NCI-H2196 treated with DMSO at 0.1 percent for 48 hours (cell line): ENCODE results near the gene SORL1.

Experiments
- DNase-seq: peaks from one replicate; lab custom pipeline; 2025; ENCODE audit not compliant: unreplicated experiment; lab: John Stamatoyannopoulos, UW

SORL1 gene

GRCh38 chr11:121426476-121427399 lies 25.4 kb upstream of the SORL1 start:
- no peak for DNase-seq

DNA sequence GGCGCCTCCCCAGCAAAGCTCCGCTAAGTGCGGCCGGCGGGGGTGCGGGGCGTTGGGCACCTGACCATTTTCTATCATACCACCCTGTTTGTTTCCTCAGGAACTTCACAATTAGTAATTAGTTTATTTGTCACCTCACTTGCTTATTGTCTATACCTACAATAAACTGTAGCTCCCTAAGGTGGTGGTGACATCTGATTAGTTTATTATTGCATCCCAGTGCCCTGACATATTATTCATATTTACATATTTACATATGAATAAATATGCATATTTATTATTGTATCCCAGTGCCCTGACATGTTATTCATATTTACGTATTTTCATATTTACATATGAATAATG lies 24.7 kb upstream of the SORL1 start:
- no peak for DNase-seq

DNA sequence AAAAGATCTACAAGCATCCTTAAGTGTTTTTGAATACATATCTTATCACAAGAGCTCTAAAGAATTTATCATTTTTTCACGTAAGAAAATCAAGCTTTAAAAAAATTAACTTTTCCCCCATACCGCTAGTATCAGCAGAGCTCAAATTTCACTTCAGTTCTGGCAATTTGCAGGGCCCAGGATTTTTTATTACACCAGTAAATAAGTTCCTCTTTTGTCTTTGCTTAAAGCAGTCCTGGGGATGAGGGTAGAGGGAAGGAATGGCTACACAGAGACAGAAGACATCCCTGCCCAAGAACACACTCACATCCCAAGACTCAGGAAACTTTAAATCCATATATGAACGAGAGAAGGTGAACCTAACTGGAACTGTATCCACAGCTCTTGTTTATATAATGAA lies 22.6 kb upstream of the SORL1 start:
- DNase-seq: no peak

- no peak for DNase-seq
Observed at GRCh38 chr11:121431820-121432526, 20.1 kb upstream of the SORL1 start.

- DNase-seq: no peak
Observed at GRCh38 chr11:121435132-121435531, 17.0 kb upstream of the SORL1 start.

DNA sequence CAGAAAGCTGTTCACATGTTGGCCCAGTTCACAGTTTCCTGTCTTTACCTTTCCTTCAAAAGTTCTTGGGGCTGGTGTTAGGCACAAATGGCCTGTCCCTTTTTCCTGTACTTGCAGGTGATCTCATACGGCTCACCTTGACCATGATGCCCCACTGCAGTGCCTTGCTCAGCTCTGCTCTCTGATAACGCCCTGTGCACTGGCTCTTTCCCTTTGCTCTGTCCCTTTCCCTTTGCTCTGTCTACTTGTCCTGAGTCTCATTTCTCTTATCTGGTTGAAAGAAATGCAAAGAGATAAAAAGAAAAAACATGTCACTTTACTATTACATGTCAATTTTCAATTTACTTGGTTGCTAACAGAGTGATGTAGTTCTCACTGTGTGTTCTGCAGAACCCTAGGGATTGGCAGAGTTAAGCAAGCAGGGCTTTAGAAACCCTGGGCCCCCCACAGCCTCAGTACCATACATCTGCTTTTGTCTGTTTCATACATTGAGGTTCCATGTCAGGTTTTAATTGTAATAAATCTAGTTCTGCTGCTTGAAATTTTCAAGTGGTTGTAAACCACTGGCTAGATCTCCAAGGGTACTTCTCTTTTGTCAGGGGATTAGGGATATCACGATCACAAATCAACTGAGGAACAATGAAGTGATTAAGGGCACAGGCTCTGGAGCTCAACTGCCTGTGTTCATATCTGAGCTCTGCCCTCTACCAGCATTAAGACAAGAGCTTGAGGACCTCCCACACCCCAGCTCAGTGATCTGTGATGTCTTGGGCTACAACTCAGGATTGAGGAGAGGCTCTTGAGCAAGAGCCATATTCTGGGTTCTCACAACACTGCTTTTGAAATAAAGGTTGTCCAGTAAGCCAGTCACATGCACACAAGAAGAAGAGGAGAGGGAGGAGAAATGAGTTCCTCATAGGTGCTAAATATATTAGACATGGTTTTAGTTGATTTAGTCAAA lies 16.3 kb upstream of the SORL1 start:
- DNase-seq: no peak

GRCh38 chr11:121437018-121437685 lies 15.0 kb upstream of the SORL1 start:
- DNase-seq: no peak

- DNase-seq: no peak
Observed at GRCh38 chr11:121437686-121438078, 14.4 kb upstream of the SORL1 start.

- no peak for DNase-seq
Observed at GRCh38 chr11:121439337-121439736, 12.8 kb upstream of the SORL1 start.

GRCh38 chr11:121439759-121440158 lies 12.4 kb upstream of the SORL1 start:
- DNase-seq: no peak

GRCh38 chr11:121441521-121441920 lies 10.6 kb upstream of the SORL1 start:
- no peak for DNase-seq

GRCh38 chr11:121443688-121444275 lies 8.3 kb upstream of the SORL1 start:
- no peak for DNase-seq

DNA sequence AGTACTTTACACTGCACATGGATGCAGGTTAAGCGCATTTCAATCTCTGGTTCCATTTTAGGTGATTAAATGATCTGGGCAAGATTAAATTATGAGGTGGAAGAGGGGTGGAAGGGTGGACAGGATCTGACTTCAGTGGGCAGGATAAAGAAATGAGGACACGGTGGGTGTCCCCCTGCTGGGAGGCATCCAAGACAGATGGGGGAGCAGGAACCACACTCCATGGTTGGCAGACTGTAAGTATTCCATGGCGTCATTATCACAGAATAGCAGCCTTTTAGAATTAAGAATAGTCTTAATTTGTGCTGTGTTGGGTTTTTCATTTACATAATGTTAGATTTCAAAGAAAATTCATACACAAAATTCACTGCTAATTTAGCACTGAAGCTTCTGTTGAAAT lies 7.6 kb upstream of the SORL1 start:
- no peak for DNase-seq

GRCh38 chr11:121445071-121445768 lies 6.9 kb upstream of the SORL1 start:
- DNase-seq: no peak

GRCh38 chr11:121446752-121447156 lies 5.4 kb upstream of the SORL1 start:
- DNase-seq: no peak

- DNase-seq: no peak
Observed at GRCh38 chr11:121448011-121448410, 4.1 kb upstream of the SORL1 start.

DNA sequence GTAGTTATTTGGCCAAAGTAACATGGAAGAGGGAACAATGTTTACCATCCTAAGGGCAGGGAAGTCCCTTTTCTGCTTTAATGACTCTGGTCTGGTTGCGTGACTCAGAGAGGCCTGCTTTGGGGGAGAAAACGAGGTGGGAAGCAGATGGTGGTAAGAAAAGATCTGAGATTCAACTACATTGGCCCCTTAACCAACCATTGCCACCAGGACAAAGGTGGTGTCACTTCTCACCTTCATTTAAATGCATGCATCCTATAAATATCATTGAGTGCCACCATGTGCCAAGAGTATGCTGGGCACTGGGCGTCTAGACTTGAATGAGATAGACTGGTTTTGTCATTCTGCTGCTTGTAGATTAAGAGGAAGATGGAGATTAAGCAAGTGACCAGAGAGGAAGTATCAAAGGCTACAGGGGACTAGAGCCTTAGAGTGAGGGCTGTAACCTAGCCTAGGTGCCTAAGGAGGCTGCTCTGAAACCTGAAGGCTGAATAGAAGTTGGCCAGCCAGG lies 3.6 kb upstream of the SORL1 start:
- DNase-seq: no peak

DNA sequence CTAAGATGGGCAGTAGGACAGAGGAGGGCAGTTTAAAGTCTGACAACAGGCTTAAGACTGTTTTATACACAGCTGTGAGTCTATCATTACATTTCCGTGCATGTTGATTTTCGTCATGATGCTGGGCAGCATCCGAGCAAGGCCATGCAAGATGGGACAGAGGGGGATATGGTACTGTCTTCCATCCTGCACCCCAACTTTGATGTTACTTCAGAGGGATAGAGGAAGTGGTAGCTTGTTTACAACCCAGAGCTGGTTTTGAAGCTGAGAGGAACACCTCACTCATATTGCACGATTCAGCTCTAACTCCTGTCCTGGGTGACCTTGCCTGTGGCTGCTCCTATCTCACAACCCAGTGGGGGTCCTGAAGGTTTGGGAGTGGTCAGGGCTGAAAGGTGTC lies 3.0 kb upstream of the SORL1 start:
- no peak for DNase-seq

- no peak for DNase-seq
Observed at GRCh38 chr11:121449626-121450025, 2.5 kb upstream of the SORL1 start.

DNA sequence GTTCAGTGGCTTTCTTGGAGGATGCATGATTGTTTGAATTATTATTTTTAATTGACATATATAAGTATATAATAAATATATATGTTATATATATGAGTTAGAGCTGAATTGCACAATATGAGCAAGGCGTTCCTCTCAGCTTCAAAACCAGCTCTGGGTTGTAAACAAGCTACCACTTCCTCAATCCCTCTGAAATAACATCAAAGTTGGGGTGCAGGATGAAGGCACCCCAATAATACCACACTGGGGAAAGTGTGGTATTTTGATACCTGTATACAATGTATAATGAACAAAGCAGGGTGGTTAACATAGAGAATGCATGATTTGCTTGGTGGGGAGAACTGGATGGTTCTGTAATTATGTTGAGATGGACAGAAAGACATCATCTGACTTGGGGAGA lies 1.7 kb upstream of the SORL1 start:
- DNase-seq: no peak
